Measurements from ENCODE around the gene PC. TPM values are rescaled to one million over a fixed set of nuclear protein-coding genes. Genes with fewer than 3 reads are reported as not detected.

The PC gene
- polyA plus RNA-seq, 2 of the 4 experiments (the other 2 are of a cell fraction): 14.2 to 45.9 TPM

- no peak for DNase-seq (ENCODE audit: low read depth in 1 of 2, low spot score in 1 of 2)
- TF ChIP-seq SMC3 (IDR thresholded peaks at IDR 0.05) (no peak), BHLHE40 (IDR thresholded peaks at IDR 0.05; ENCODE audit: low read depth, low read length) (no peak), CBX2 (IDR thresholded peaks at IDR 0.05; ENCODE audit: borderline replicate concordance, low read depth) (no peak), E2F6 (IDR thresholded peaks at IDR 0.05; ENCODE audit: borderline replicate concordance, low read depth) (no peak), MAX (IDR thresholded peaks at IDR 0.05) (no peak), CEBPB (IDR thresholded peaks at IDR 0.05) (no peak), FOXS1 (CRISPR knock-in tag; IDR thresholded peaks at IDR 0.05) (no peak)
- Histone ChIP-seq H3K4me2 (0 out of 3 replicates have a peak overlapping the region, but pooled peaks have one; percentile 19), H3K4me1 (peaks cover 69% of the 10 kb centered on the region), H3K9me3 (no peaks in the 10 kb centered on the region), H3K4me3 (no peak overlapping the region), H3K27ac (peak overlapping the region; percentile 62 to 88)
- no peak for ATAC-seq
- FAIRE-seq: no peak
- 71% methylated on average over 7 of the region's 7 CpGs for WGBS (ENCODE audit: missing lambda C conversion rate)
- ChIA-PET CTCF (interaction anchor here (0.6 to 2.2 kb wide), 7 partner anchors 11 to 513 kb away, joined by 4 to 12 read pairs (median 5); partner anchors contain the start of genes C11orf86 and MRPL11), POLR2A (no interaction called here)
Measured at GRCh38 chr11:66951927-66952337, 6.3 kb downstream of the PC start.

GRCh38 chr11:66951135-66951534 is 7.0 kb downstream of the PC start:
- WGBS (ENCODE audit: missing lambda C conversion rate): 97% methylated on average over 10 of the region's 10 CpGs

GRCh38 chr11:66950112-66950535 is 8.1 kb downstream of the PC start:
- Histone ChIP-seq H3K9me3 (no peaks in the 10 kb centered on the region), H3K27ac (peak overlapping the region; percentile 88), H3K4me1 (peaks cover 55% of the 10 kb centered on the region), H3K4me3 (no peak overlapping the region), H3K4me2 (peak overlapping the region; percentile 67)
- ChIA-PET POLR2A (interaction anchor here (0.8 to 0.9 kb wide), 2 partner anchors 8 to 107 kb away, joined by 3 to 4 read pairs; partner anchors contain the start of genes PC and RCE1), CTCF (interaction anchor here (0.9 to 4.4 kb wide), 9 partner anchors 9 to 70 kb away, joined by 3 to 19 read pairs (median 4); partner anchors contain the start of gene C11orf86)
- peak; percentile 90 to 98 for ATAC-seq
- DNase-seq (ENCODE audit: low read depth in 1 of 2, low spot score in 1 of 2): peak; percentile 93 to 97
- 5% methylated on average over 8 of the region's 8 CpGs for WGBS (ENCODE audit: missing lambda C conversion rate)
- FAIRE-seq: peak; percentile 90
- TF ChIP-seq TFCP2L1 (CRISPR knock-in tag; IDR thresholded peaks at IDR 0.05) (no peak), NPAS2 (CRISPR knock-in tag; IDR thresholded peaks at IDR 0.05; ENCODE audit: borderline replicate concordance) (no peak), CHD2 (IDR thresholded peaks at IDR 0.05; ENCODE audit: low read length, partially characterized antibody) (no peak), TP53 (CRISPR knock-in tag; IDR thresholded peaks at IDR 0.05) (no peak), JUNB (IDR thresholded peaks at IDR 0.05) (peak; percentile 57), PHF8 (IDR thresholded peaks at IDR 0.05; ENCODE audit: borderline replicate concordance, low read depth) (no peak), MYC (IDR thresholded peaks at IDR 0.05; ENCODE audit: borderline replicate concordance, low read length) (peak; percentile 66; the same call in 1 of the 2 replicates), HMGXB4 (CRISPR knock-in tag; IDR thresholded peaks at IDR 0.05; ENCODE audit: borderline replicate concordance) (no peak), MAFK (IDR thresholded peaks at IDR 0.05; ENCODE audit: partially characterized antibody) (peak; percentile 98), FOXS1 (CRISPR knock-in tag; IDR thresholded peaks at IDR 0.05) (no peak)

More at GRCh38 chr11:66951135-66951534, 7.0 kb downstream of the PC start:
- DNase-seq (ENCODE audit: low read depth in 1 of 2, low spot score in 1 of 2) (no peak), FAIRE-seq (no peak), ATAC-seq (peak; percentile 20 to 33; a peak in 3 of 6 replicates)
- Histone ChIP-seq H3K27ac (peak overlapping the region; percentile 88), H3K9me3 (no peaks in the 10 kb centered on the region), H3K4me3 (no peak overlapping the region), H3K4me2 (peak overlapping the region; percentile 67), H3K4me1 (peaks cover 63% of the 10 kb centered on the region)
- ChIA-PET CTCF (interaction anchor here (1.3 to 4.4 kb wide), 5 partner anchors 14 to 68 kb away, joined by 4 to 19 read pairs (median 4); partner anchors contain the start of gene C11orf86), POLR2A (interaction anchor here (0.9 kb wide), 1 partner anchor 108 kb away, joined by 3 read pairs; the partner anchor contains the start of gene RCE1)
- TF ChIP-seq GATA3 (IDR thresholded peaks at IDR 0.05; ENCODE audit: borderline replicate concordance) (no peak), EHF (CRISPR knock-in tag; IDR thresholded peaks at IDR 0.05) (no peak), EP300 (IDR thresholded peaks at IDR 0.05) (no peak), NR3C1 (IDR thresholded peaks at IDR 0.05) (no peak), NFE2L2 (conservative IDR thresholded peaks at IDR 0.05; ENCODE audit: low read length) (no peak), JUNB (IDR thresholded peaks at IDR 0.05) (no peak), RAD21 (conservative IDR thresholded peaks at IDR 0.05 in 1 of 2, IDR thresholded peaks at IDR 0.05 in 1 of 2) (no peak), HES2 (IDR thresholded peaks at IDR 0.05) (no peak), RARB (CRISPR knock-in tag; IDR thresholded peaks at IDR 0.05) (no peak), MAFK (IDR thresholded peaks at IDR 0.05; ENCODE audit: partially characterized antibody) (no peak), RCOR1 (IDR thresholded peaks at IDR 0.05; ENCODE audit: low read depth, low read length) (no peak), PBX3 (IDR thresholded peaks at IDR 0.05) (no peak), POLR2A (IDR thresholded peaks at IDR 0.05; ENCODE audit: low read length) (no peak), EHMT2 (IDR thresholded peaks at IDR 0.05; ENCODE audit: low read depth) (no peak), ELK1 (IDR thresholded peaks at IDR 0.05; ENCODE audit: low read depth, low read length) (no peak), HDAC2 (IDR thresholded peaks at IDR 0.05) (no peak)
